Esophagus muscularis mucosa (tissue), 4 donors: ENCODE data around the gene TJP1.

ENCODE experiments used
- CTCF ChIP-seq, 3 experiments: fragments of 200-600 bp in 2 of 3; fragments of 450-650 bp in 1 of 3; sonication (generic) in 2 of 3; IDR thresholded peaks; one replicate each; pipeline ENCODE4 v1.5.1; 2017 to 2019; ENCODE audit warnings: antibody characterized with exemption in 3 of 3, mild to moderate bottlenecking in 2 of 3, moderate library complexity in 1 of 3
- EP300 ChIP-seq: sonication (generic); formaldehyde crosslinking; IDR thresholded peaks from one replicate; pipeline ENCODE4 v1.6.1; 2017; ENCODE audit warnings: antibody characterized with exemption
- POLR2A ChIP-seq: fragments of 450-650 bp; IDR thresholded peaks from one replicate; pipeline ENCODE4 v1.6.1; 2017; ENCODE audit warnings: antibody characterized with exemption, moderate library complexity, mild to moderate bottlenecking, low read depth
- POLR2AphosphoS5 ChIP-seq, 2 donors: sonication (generic); formaldehyde crosslinking; IDR thresholded peaks; one replicate each; pipeline ENCODE4 v1.6.1; 2017; ENCODE audit warnings: antibody characterized with exemption in 2 of 2

DNA sequence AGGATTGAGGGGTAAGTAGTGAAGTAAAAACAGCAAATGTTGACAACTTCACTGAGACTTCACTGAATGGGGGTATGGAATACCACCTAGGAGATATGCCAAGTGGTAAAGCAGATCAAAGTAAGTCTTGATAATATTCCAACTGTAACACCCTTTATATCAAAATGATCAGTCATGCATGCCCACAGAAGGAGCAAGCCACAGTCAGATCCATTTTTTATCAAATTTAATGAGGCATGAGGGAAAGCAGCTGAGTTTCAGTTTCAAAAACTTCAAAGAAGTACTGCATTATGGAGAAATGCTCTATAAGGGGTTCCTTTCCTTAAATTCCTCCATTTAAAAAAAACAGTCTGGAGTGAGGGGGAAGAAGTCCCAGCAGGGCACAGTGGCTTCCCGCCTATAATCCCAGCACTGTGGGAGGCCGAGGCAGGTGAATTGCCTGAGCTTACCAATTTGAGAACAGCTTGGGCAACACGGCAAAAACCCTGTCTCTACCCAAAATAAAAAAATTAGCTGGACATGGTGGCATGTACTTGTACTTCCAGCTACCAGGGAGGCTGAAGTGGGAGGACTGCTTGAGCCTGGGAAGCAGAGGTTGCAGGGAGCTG is 56.9 kb downstream of the TJP1 start:
- no peak for TF ChIP-seq CTCF (IDR thresholded peaks at IDR 0.05)
- TF ChIP-seq POLR2AphosphoS5 (IDR thresholded peaks at IDR 0.05): no peak
- TF ChIP-seq POLR2A: no peak
- no peak for TF ChIP-seq EP300
